K562 (cell line): ENCODE results near the gene CAPN5. TPM values are rescaled to one million over a fixed set of nuclear protein-coding genes. Genes with fewer than 3 reads are reported as not detected.

Experiments
- polyA plus RNA-seq, 8 experiments: library from polyadenylated mRNA; depleted of rRNA in 4 of 8; stranded (reverse) in 5 of 8; unstranded in 3 of 8; fragments of >200 nt; fragmentation: Nextera tagmentation in 2 of 8; fragmentation: Illumina TruSeq in 1 of 8; extraction: Ambion mirVana in 2 of 8; extraction: Trizol in 1 of 8; gene quantifications; 2 replicates each; pipeline versions ENCODE4 v1.2.1 to v1.2.3, GENCODE V29; 2011 to 2014; ENCODE audit warnings: inconsistent platforms in 1 of 8, missing spikeins in 1 of 8
- total RNA-seq, 7 experiments: library from RNA; depleted of rRNA in 6 of 7; stranded (reverse); fragments of >200 nt in 6 of 7; fragmentation: Illumina TruSeq in 2 of 7; extraction: Trizol in 2 of 7; gene quantifications; 2 replicates each; pipeline versions ENCODE4 v1.2.1 to v1.2.3, GENCODE V29; 2011 to 2021; ENCODE audit warnings: low replicate concordance in 1 of 7
- TF ChIP-seq, protein P1 (sequence below), 2 experiments: IDR thresholded peaks in 1 of 2; conservative IDR thresholded peaks in 1 of 2; 2 replicates each; pipeline ENCODE4 v1.6.1; 2016; ENCODE audit warnings: low read depth in 2 of 2, mild to moderate bottlenecking in 1 of 2, missing compliant biosample characterization in 1 of 2, missing genetic modification characterization in 1 of 2, moderate library complexity in 1 of 2
- TF ChIP-seq, protein P2 (sequence below): fragments of 450-650 bp; IDR thresholded peaks from 2 replicates; pipeline ENCODE4 v1.6.1; 2016; ENCODE audit warnings: mild to moderate bottlenecking, moderate library complexity
- TF ChIP-seq, protein P3 (sequence below), 3 experiments: fragments of 200-800 bp in 1 of 3; fragments of 250-450 bp in 1 of 3; fragments of 450-650 bp in 1 of 3; sonication (Bioruptor Pico) in 1 of 3; sonication (Bioruptor generic) in 1 of 3; formaldehyde crosslinking in 1 of 3; IDR thresholded peaks; 2 replicates each; pipeline versions ENCODE4 v1.6.1 to v1.8.0; 2016 to 2022; ENCODE audit warnings: mild to moderate bottlenecking in 2 of 3, missing genetic modification characterization in 2 of 3, missing compliant biosample characterization in 1 of 3, moderate library complexity in 1 of 3

The CAPN5 gene
- total and polyA plus RNA-seq, 9 of the 15 experiments (the other 6 are each of a cell fraction or from before 2014, with no cell fraction given): 0.04 to 0.44 (median 0.14) TPM; not detected in 2

DNA sequence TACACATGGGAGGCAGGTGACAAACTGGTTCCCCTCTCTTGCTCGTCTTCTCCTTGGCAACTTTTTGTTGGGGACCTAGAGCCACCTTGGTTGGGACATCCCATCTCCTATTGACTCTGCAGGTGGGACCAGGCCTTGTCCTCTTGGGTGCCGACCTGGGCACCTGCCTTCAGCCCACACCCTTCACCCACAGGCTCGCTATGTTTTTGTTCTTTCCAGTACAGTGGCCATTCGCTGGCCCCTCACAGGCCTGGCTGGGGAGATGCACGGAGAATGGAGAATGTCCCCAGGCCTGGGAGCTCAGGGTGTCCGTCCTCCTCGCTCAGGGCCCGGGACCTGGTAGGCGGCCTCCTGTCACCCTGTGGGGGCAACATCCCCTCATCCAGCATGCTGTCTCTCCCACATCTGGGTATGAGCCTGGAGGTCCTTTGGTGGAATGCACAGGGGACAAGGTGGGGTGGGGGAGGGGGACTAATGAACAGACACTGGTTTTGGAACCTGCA lies 21.0 kb downstream of the CAPN5 start (continued):
- TF ChIP-seq, protein P1, sequence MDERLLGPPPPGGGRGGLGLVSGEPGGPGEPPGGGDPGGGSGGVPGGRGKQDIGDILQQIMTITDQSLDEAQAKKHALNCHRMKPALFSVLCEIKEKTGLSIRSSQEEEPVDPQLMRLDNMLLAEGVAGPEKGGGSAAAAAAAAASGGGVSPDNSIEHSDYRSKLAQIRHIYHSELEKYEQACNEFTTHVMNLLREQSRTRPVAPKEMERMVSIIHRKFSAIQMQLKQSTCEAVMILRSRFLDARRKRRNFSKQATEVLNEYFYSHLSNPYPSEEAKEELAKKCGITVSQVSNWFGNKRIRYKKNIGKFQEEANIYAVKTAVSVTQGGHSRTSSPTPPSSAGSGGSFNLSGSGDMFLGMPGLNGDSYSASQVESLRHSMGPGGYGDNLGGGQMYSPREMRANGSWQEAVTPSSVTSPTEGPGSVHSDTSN (CRISPR knock-in tag; IDR thresholded peaks at IDR 0.05; ENCODE audit: low read depth): no peak
- TF ChIP-seq, protein P1 (tag; conservative IDR thresholded peaks at IDR 0.05; ENCODE audit: low read depth): no peak
- TF ChIP-seq, protein P2, sequence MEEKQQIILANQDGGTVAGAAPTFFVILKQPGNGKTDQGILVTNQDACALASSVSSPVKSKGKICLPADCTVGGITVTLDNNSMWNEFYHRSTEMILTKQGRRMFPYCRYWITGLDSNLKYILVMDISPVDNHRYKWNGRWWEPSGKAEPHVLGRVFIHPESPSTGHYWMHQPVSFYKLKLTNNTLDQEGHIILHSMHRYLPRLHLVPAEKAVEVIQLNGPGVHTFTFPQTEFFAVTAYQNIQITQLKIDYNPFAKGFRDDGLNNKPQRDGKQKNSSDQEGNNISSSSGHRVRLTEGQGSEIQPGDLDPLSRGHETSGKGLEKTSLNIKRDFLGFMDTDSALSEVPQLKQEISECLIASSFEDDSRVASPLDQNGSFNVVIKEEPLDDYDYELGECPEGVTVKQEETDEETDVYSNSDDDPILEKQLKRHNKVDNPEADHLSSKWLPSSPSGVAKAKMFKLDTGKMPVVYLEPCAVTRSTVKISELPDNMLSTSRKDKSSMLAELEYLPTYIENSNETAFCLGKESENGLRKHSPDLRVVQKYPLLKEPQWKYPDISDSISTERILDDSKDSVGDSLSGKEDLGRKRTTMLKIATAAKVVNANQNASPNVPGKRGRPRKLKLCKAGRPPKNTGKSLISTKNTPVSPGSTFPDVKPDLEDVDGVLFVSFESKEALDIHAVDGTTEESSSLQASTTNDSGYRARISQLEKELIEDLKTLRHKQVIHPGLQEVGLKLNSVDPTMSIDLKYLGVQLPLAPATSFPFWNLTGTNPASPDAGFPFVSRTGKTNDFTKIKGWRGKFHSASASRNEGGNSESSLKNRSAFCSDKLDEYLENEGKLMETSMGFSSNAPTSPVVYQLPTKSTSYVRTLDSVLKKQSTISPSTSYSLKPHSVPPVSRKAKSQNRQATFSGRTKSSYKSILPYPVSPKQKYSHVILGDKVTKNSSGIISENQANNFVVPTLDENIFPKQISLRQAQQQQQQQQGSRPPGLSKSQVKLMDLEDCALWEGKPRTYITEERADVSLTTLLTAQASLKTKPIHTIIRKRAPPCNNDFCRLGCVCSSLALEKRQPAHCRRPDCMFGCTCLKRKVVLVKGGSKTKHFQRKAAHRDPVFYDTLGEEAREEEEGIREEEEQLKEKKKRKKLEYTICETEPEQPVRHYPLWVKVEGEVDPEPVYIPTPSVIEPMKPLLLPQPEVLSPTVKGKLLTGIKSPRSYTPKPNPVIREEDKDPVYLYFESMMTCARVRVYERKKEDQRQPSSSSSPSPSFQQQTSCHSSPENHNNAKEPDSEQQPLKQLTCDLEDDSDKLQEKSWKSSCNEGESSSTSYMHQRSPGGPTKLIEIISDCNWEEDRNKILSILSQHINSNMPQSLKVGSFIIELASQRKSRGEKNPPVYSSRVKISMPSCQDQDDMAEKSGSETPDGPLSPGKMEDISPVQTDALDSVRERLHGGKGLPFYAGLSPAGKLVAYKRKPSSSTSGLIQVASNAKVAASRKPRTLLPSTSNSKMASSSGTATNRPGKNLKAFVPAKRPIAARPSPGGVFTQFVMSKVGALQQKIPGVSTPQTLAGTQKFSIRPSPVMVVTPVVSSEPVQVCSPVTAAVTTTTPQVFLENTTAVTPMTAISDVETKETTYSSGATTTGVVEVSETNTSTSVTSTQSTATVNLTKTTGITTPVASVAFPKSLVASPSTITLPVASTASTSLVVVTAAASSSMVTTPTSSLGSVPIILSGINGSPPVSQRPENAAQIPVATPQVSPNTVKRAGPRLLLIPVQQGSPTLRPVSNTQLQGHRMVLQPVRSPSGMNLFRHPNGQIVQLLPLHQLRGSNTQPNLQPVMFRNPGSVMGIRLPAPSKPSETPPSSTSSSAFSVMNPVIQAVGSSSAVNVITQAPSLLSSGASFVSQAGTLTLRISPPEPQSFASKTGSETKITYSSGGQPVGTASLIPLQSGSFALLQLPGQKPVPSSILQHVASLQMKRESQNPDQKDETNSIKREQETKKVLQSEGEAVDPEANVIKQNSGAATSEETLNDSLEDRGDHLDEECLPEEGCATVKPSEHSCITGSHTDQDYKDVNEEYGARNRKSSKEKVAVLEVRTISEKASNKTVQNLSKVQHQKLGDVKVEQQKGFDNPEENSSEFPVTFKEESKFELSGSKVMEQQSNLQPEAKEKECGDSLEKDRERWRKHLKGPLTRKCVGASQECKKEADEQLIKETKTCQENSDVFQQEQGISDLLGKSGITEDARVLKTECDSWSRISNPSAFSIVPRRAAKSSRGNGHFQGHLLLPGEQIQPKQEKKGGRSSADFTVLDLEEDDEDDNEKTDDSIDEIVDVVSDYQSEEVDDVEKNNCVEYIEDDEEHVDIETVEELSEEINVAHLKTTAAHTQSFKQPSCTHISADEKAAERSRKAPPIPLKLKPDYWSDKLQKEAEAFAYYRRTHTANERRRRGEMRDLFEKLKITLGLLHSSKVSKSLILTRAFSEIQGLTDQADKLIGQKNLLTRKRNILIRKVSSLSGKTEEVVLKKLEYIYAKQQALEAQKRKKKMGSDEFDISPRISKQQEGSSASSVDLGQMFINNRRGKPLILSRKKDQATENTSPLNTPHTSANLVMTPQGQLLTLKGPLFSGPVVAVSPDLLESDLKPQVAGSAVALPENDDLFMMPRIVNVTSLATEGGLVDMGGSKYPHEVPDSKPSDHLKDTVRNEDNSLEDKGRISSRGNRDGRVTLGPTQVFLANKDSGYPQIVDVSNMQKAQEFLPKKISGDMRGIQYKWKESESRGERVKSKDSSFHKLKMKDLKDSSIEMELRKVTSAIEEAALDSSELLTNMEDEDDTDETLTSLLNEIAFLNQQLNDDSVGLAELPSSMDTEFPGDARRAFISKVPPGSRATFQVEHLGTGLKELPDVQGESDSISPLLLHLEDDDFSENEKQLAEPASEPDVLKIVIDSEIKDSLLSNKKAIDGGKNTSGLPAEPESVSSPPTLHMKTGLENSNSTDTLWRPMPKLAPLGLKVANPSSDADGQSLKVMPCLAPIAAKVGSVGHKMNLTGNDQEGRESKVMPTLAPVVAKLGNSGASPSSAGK: no peak
- TF ChIP-seq, protein P3, sequence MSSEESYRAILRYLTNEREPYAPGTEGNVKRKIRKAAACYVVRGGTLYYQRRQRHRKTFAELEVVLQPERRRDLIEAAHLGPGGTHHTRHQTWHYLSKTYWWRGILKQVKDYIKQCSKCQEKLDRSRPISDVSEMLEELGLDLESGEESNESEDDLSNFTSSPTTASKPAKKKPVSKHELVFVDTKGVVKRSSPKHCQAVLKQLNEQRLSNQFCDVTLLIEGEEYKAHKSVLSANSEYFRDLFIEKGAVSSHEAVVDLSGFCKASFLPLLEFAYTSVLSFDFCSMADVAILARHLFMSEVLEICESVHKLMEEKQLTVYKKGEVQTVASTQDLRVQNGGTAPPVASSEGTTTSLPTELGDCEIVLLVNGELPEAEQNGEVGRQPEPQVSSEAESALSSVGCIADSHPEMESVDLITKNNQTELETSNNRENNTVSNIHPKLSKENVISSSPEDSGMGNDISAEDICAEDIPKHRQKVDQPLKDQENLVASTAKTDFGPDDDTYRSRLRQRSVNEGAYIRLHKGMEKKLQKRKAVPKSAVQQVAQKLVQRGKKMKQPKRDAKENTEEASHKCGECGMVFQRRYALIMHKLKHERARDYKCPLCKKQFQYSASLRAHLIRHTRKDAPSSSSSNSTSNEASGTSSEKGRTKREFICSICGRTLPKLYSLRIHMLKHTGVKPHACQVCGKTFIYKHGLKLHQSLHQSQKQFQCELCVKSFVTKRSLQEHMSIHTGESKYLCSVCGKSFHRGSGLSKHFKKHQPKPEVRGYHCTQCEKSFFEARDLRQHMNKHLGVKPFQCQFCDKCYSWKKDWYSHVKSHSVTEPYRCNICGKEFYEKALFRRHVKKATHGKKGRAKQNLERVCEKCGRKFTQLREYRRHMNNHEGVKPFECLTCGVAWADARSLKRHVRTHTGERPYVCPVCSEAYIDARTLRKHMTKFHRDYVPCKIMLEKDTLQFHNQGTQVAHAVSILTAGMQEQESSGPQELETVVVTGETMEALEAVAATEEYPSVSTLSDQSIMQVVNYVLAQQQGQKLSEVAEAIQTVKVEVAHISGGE (CRISPR knock-in tag; IDR thresholded peaks at IDR 0.05): no peak
